Stimulated activated CD4-positive, alpha-beta T cell treated with anti-CD3 and anti-CD28 coated beads, Interleukin-2, amount 100 ng/mL, for 24 hours (primary cell): Measurements from ENCODE around the gene MRAS.
A peak's percentile ranks its signal among the peaks of the same experiment; 100 is the strongest.
"Not testable (repeated sequence)": the region's sequence is repeated elsewhere in the genome, so short reads cannot be mapped to it uniquely, and the experiment has no call there.

Source experiments
- DNase-seq, 2 donors: peaks; one replicate each; pipeline ENCODE4 v3.0.0-alpha.2; 2020

MRAS gene

GRCh38 chr3:138426754-138427153 is 78.4 kb downstream of the MRAS start:
- not testable (repeated sequence) for DNase-seq

GRCh38 chr3:138429665-138430064 is 81.3 kb downstream of the MRAS start:
- DNase-seq = no peak

GRCh38 chr3:138432576-138433240 is 84.3 kb downstream of the MRAS start:
- no peak for DNase-seq

GRCh38 chr3:138433892-138434275 is 85.5 kb downstream of the MRAS start:
- DNase-seq = no peak

GRCh38 chr3:138434276-138434874 is 86.0 kb downstream of the MRAS start, which contains the start of gene ESYT3:
Gene ESYT3, plus strand, starts transcription at chr3:138434616. Its CDS starts 183 bp downstream, at chr3:138434799.
- DNase-seq = peak; percentile 43 to 78

GRCh38 chr3:138434875-138435772 is 86.7 kb downstream of the MRAS start:
- DNase-seq = peak in 1 of 2 donors; percentile 27

- no peak for DNase-seq
These were observed 87.5 kb downstream of the MRAS start for GRCh38 chr3:138435840-138436239.

GRCh38 chr3:138437281-138437680 is 88.9 kb downstream of the MRAS start:
- no peak for DNase-seq

GRCh38 chr3:138438896-138439295 is 90.5 kb downstream of the MRAS start:
- DNase-seq = no peak

GRCh38 chr3:138439646-138440045 is 91.3 kb downstream of the MRAS start:
- no peak for DNase-seq

- DNase-seq = no peak
These were observed 91.7 kb downstream of the MRAS start for GRCh38 chr3:138440121-138440521.

GRCh38 chr3:138440596-138440995 is 92.2 kb downstream of the MRAS start:
- no peak for DNase-seq

GRCh38 chr3:138441256-138441655 is 92.9 kb downstream of the MRAS start:
- DNase-seq = no peak

GRCh38 chr3:138441742-138442141 is 93.4 kb downstream of the MRAS start:
- no peak for DNase-seq

GRCh38 chr3:138442433-138442832 is 94.1 kb downstream of the MRAS start:
- no peak for DNase-seq

GRCh38 chr3:138443091-138443490 is 94.7 kb downstream of the MRAS start:
- DNase-seq = no peak

GRCh38 chr3:138443521-138444503 is 95.4 kb downstream of the MRAS start:
- no peak for DNase-seq

GRCh38 chr3:138445236-138445635 is 96.9 kb downstream of the MRAS start:
- DNase-seq = no peak

- DNase-seq = no peak
These were observed 97.3 kb downstream of the MRAS start for GRCh38 chr3:138445654-138446053.

- no peak for DNase-seq
These were observed 100.3 kb downstream of the MRAS start for GRCh38 chr3:138448631-138449030.

- no peak for DNase-seq
These were observed 101.1 kb downstream of the MRAS start for GRCh38 chr3:138449490-138449889.

- DNase-seq = no peak
These were observed 101.8 kb downstream of the MRAS start for GRCh38 chr3:138450181-138450580.
